IMR-90 (cell line): ENCODE data around the gene MARK4. TPM values are rescaled to one million over a fixed set of nuclear protein-coding genes. Genes with fewer than 3 reads are reported as not detected.

Experiments used
- ATAC-seq: fragments of 200-7000 bp; cut with Tn5 transposase; 2 replicates; pipeline ENCODE4 v1.9.1; 2020; ENCODE audit warnings: low read depth, mild to moderate bottlenecking, moderate library complexity
- BruUV-seq: library from RNA; stranded (reverse); fragments of 400-500 nt; replicated peaks from 2 replicates; lab custom pipeline; 2021; lab: Mats Ljungman, UMichigan
- CTCF ChIA-PET: fragments of 300-600 bp; formaldehyde crosslinking; extraction: SDS; loops from one replicate; lab custom pipeline; 2021; ENCODE audit warnings: antibody characterized with exemption; lab: Yijun Ruan, JAX
- POLR2A ChIA-PET: fragments of 300-600 bp; sonication (Branson Sonifier 250); formaldehyde crosslinking; loops from one replicate; lab custom pipeline; 2022; ENCODE audit warnings: antibody characterized with exemption; ENCODE audit not compliant: unreplicated experiment; lab: Charles Lee
- DNase-seq: peaks from one replicate; pipeline ENCODE4 v3.0.0; 2013
- H2AFZ ChIP-seq: replicated peaks from 2 replicates; pipeline ENCODE3; 2013; ENCODE audit warnings: low read length, mild to moderate bottlenecking; ENCODE audit not compliant: poor library complexity
- H2AK5ac ChIP-seq: 2 replicates; pipeline ENCODE4 v1.6.1; 2013; ENCODE audit warnings: low read depth, low read length, inconsistent platforms
- H2AK9ac ChIP-seq: replicated peaks from 2 replicates; pipeline ENCODE3; 2013; ENCODE audit warnings: mild to moderate bottlenecking, low read depth, low read length, moderate library complexity; ENCODE audit not compliant: poor library complexity
- H2BK120ac ChIP-seq: 2 replicates; pipeline ENCODE4 v1.6.1; 2013; ENCODE audit warnings: low read depth, low read length, inconsistent platforms
- H2BK15ac ChIP-seq: 3 replicates; pipeline ENCODE4 v1.6.1; 2013; ENCODE audit warnings: low read depth, low read length, inconsistent platforms
- H2BK20ac ChIP-seq: 2 replicates; pipeline ENCODE4 v1.6.1; 2013; ENCODE audit warnings: low read depth, mild to moderate bottlenecking, inconsistent platforms, low read length, moderate library complexity
- H2BK5ac ChIP-seq: 2 replicates; pipeline ENCODE4 v1.6.1; 2013; ENCODE audit warnings: mild to moderate bottlenecking, low read depth, low read length, inconsistent platforms; ENCODE audit not compliant: poor library complexity, severe bottlenecking
- H3K14ac ChIP-seq: replicated peaks from 2 replicates; pipeline ENCODE4 v1.6.1; 2013; ENCODE audit warnings: low read depth, low read length, inconsistent platforms
- H3K18ac ChIP-seq: 2 replicates; pipeline ENCODE4 v1.6.1; 2013; ENCODE audit warnings: low read depth, low read length, control low read depth
- H3K23ac ChIP-seq: 2 replicates; pipeline ENCODE4 v1.6.1; 2013; ENCODE audit warnings: low read depth, low read length, inconsistent platforms
- H3K27ac ChIP-seq: 2 replicates; pipeline ENCODE4 v1.5.1; 2013; ENCODE audit warnings: mild to moderate bottlenecking, control low read depth, low read length; ENCODE audit not compliant: insufficient read depth
- H3K27me3 ChIP-seq: 2 replicates; pipeline ENCODE4 v1.6.1; 2013; ENCODE audit warnings: low read length; ENCODE audit not compliant: control insufficient read depth, insufficient read depth
- H3K36me3 ChIP-seq: 2 replicates; pipeline ENCODE4 v1.6.1; 2013; ENCODE audit warnings: low read length, mixed read lengths; ENCODE audit not compliant: control insufficient read depth, insufficient read depth
- H3K4ac ChIP-seq: 2 replicates; pipeline ENCODE4 v1.6.1; 2013; ENCODE audit warnings: low read depth, low read length, inconsistent platforms
- H3K4me1 ChIP-seq: 2 replicates; pipeline ENCODE4 v1.6.1; 2013; ENCODE audit warnings: low read length, mixed read lengths; ENCODE audit not compliant: control insufficient read depth, insufficient read depth
- H3K4me2 ChIP-seq: 2 replicates; pipeline ENCODE4 v1.6.1; 2013; ENCODE audit warnings: low read depth, mild to moderate bottlenecking, control low read depth, low read length, moderate library complexity
- H3K4me3 ChIP-seq: 2 replicates; pipeline ENCODE4 v1.5.1; 2013; ENCODE audit warnings: low read depth, mild to moderate bottlenecking, control low read depth, low read length, moderate library complexity; ENCODE audit not compliant: insufficient read depth
- H3K56ac ChIP-seq: 2 replicates; pipeline ENCODE4 v1.6.1; 2013; ENCODE audit warnings: low read length, inconsistent platforms; ENCODE audit not compliant: insufficient read depth; ENCODE audit errors: extremely low read depth
- H3K79me1 ChIP-seq, 2 experiments: 2 replicates each; pipeline ENCODE4 v1.6.1; 2013; ENCODE audit warnings: low read length in 2 of 2, inconsistent platforms in 1 of 2, low read depth in 1 of 2
- H3K9ac ChIP-seq: 2 replicates; pipeline ENCODE4 v1.6.1; 2013; ENCODE audit warnings: low read depth, low read length, control low read depth
- H3K9me1 ChIP-seq: 2 replicates; pipeline ENCODE4 v1.6.1; 2013; ENCODE audit warnings: low read length, inconsistent platforms; ENCODE audit not compliant: insufficient read depth
- H3K9me3 ChIP-seq: 2 replicates; pipeline ENCODE4 v1.6.1; 2013; ENCODE audit warnings: low read length; ENCODE audit not compliant: control insufficient read depth, insufficient read depth
- H4K20me1 ChIP-seq: 2 replicates; pipeline ENCODE4 v1.6.1; 2013; ENCODE audit warnings: low read length, inconsistent platforms; ENCODE audit not compliant: insufficient read depth
- H4K5ac ChIP-seq: 2 replicates; pipeline ENCODE4 v1.6.1; 2013; ENCODE audit warnings: mild to moderate bottlenecking, low read depth, low read length, control low read depth
- H4K8ac ChIP-seq, 2 experiments: 2 replicates each; pipeline ENCODE4 v1.6.1; 2013; ENCODE audit warnings: low read depth in 2 of 2, low read length in 2 of 2, control low read depth in 1 of 2, inconsistent platforms in 1 of 2
- H4K91ac ChIP-seq: 2 replicates; pipeline ENCODE4 v1.6.1; 2013; ENCODE audit warnings: low read depth, low read length, inconsistent platforms; ENCODE audit not compliant: insufficient read depth
- BHLHE40 ChIP-seq: fragments of 150-350 bp; IDR thresholded peaks from 2 replicates; pipeline ENCODE4 v1.6.1; 2016; ENCODE audit warnings: mild to moderate bottlenecking, low read depth, low read length
- CHD1 ChIP-seq: IDR thresholded peaks from 2 replicates; pipeline ENCODE4 v1.6.1; 2012; ENCODE audit warnings: low read depth, low read length, improper control_type of control experiment
- MAFK ChIP-seq: IDR thresholded peaks from 2 replicates; pipeline ENCODE4 v1.6.1; 2012; ENCODE audit warnings: low read depth, low read length, improper control_type of control experiment
- MAZ ChIP-seq: IDR thresholded peaks from 2 replicates; pipeline ENCODE4 v1.6.1; 2012; ENCODE audit warnings: low read depth, mild to moderate bottlenecking, low read length, improper control_type of control experiment, moderate library complexity, borderline replicate concordance
- MXI1 ChIP-seq: IDR thresholded peaks from 2 replicates; pipeline ENCODE4 v1.6.1; 2012; ENCODE audit warnings: low read depth, mild to moderate bottlenecking, low read length, moderate library complexity, borderline replicate concordance
- NFE2L2 ChIP-seq: fragments of 150-350 bp; IDR thresholded peaks from 2 replicates; pipeline ENCODE4 v1.6.1; 2016; ENCODE audit warnings: low read depth, mild to moderate bottlenecking, low read length
- POLR2A ChIP-seq: IDR thresholded peaks from 2 replicates; pipeline ENCODE4 v1.6.1; 2012; ENCODE audit warnings: mild to moderate bottlenecking, low read depth, low read length
- RAD21 ChIP-seq: IDR thresholded peaks from 2 replicates; pipeline ENCODE4 v1.6.1; 2012; ENCODE audit warnings: low read length, improper control_type of control experiment
- RFX5 ChIP-seq: IDR thresholded peaks from 2 replicates; pipeline ENCODE4 v1.8.0; 2012; ENCODE audit warnings: low read depth, mild to moderate bottlenecking, low read length, moderate library complexity
- SMC3 ChIP-seq: fragments of 150-350 bp; IDR thresholded peaks from 2 replicates; pipeline ENCODE4 v1.6.1; 2016; ENCODE audit warnings: low read depth, mild to moderate bottlenecking, antibody characterized with exemption, low read length, moderate library complexity
- WGBS, 2 experiments: methylation state at CpG; one replicate each; pipeline versions ENCODE4 v1.1.5 to v1.1.7; 2013; ENCODE audit warnings: missing lambda C conversion rate in 2 of 2; ENCODE audit not compliant: insufficient read length in 1 of 2; ENCODE audit errors: extremely low coverage in 2 of 2; 5-methylcytosine and 5-hydroxymethylcytosine counted together
- dilution Hi-C: fragments of 300-500 bp; cut with HindIII; formaldehyde crosslinking; loops from one replicate; pipeline ENCODE4 v1.14.3; 2018; ENCODE audit warnings: low sequenced_read_pairs; ENCODE audit not compliant: unreplicated experiment
- in situ Hi-C: fragments of 300-500 bp; cut with MboI; formaldehyde crosslinking; loops from 3 replicates; pipeline ENCODE4 v1.14.3; 2019; ENCODE audit warnings: low sequenced_read_pairs, inconsistent platforms, mixed read lengths
- intact Hi-C: fragments of 100-400 bp; cut with micrococcal nuclease; formaldehyde crosslinking; loops from 2 replicates; pipeline ENCODE4 v1.10.0; 2022
- polyA plus RNA-seq, 3 experiments: library from polyadenylated mRNA; depleted of rRNA; stranded (reverse); fragments of >200 nt; gene quantifications; 2 replicates each; pipeline ENCODE4 v1.2.3, GENCODE V29; 2012; ENCODE audit warnings: low replicate concordance in 1 of 3
- total RNA-seq: library from RNA; depleted of rRNA; stranded (reverse); fragments of >200 nt; gene quantifications from 2 replicates; pipeline ENCODE4 v1.2.3, GENCODE V29; 2012
- TF ChIP-seq, protein P1 (sequence below): conservative IDR thresholded peaks from 2 replicates; pipeline ENCODE4 v1.5.1; 2012; ENCODE audit warnings: mild to moderate bottlenecking, low read depth, low read length, improper control_type of control experiment
- TF ChIP-seq, protein P2 (sequence below): fragments of 150-350 bp; IDR thresholded peaks from 2 replicates; pipeline ENCODE4 v1.6.1; 2017; ENCODE audit warnings: mild to moderate bottlenecking, antibody characterized with exemption, low read length, low read depth

The MARK4 gene
- total and polyA plus RNA-seq, 2 of the 4 experiments (the other 2 are of a cell fraction), result 11.3 to 20.7 TPM

DNA sequence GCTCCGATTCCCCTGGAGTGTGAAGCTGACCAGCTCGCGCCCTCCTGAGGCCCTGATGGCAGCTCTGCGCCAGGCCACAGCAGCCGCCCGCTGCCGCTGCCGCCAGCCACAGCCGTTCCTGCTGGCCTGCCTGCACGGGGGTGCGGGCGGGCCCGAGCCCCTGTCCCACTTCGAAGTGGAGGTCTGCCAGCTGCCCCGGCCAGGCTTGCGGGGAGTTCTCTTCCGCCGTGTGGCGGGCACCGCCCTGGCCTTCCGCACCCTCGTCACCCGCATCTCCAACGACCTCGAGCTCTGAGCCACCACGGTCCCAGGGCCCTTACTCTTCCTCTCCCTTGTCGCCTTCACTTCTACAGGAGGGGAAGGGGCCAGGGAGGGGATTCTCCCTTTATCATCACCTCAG lies 51.3 kb downstream of the MARK4 start:
- H3K9me1 ChIP-seq, result peaks cover 5% of the 10 kb centered on the region; the same call in 1 of the 2 replicates
- H4K91ac ChIP-seq, result no peak overlapping the region
- no peaks in the 10 kb centered on the region for H3K79me1 ChIP-seq
- no peak overlapping the region for H2AK5ac ChIP-seq
- H3K23ac ChIP-seq, result no peak overlapping the region
- 0 out of 2 replicates have a peak, but pooled peaks cover 2% of the 10 kb centered on the region for H3K9me3 ChIP-seq
- no peak overlapping the region for H2AFZ ChIP-seq
- H3K27me3 ChIP-seq, result no peaks in the 10 kb centered on the region
- ChIA-PET CTCF (no interaction called here), POLR2A (no interaction called here)
- H2BK5ac ChIP-seq, result no peak overlapping the region
- BruUV-seq, result no TSS peak
- H3K27ac ChIP-seq, result no peak overlapping the region
- intact Hi-C loops (no loop called here), dilution Hi-C loops (no loop called here), in situ Hi-C loops (no loop called here)
- no peak overlapping the region for H2BK120ac ChIP-seq
- no peak for TF ChIP-seq MAFK
- no peak for TF ChIP-seq NFE2L2
- TF ChIP-seq, protein P1, sequence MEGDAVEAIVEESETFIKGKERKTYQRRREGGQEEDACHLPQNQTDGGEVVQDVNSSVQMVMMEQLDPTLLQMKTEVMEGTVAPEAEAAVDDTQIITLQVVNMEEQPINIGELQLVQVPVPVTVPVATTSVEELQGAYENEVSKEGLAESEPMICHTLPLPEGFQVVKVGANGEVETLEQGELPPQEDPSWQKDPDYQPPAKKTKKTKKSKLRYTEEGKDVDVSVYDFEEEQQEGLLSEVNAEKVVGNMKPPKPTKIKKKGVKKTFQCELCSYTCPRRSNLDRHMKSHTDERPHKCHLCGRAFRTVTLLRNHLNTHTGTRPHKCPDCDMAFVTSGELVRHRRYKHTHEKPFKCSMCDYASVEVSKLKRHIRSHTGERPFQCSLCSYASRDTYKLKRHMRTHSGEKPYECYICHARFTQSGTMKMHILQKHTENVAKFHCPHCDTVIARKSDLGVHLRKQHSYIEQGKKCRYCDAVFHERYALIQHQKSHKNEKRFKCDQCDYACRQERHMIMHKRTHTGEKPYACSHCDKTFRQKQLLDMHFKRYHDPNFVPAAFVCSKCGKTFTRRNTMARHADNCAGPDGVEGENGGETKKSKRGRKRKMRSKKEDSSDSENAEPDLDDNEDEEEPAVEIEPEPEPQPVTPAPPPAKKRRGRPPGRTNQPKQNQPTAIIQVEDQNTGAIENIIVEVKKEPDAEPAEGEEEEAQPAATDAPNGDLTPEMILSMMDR, result no peak
- TF ChIP-seq, protein P2, sequence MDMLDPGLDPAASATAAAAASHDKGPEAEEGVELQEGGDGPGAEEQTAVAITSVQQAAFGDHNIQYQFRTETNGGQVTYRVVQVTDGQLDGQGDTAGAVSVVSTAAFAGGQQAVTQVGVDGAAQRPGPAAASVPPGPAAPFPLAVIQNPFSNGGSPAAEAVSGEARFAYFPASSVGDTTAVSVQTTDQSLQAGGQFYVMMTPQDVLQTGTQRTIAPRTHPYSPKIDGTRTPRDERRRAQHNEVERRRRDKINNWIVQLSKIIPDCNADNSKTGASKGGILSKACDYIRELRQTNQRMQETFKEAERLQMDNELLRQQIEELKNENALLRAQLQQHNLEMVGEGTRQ, result no peak
- no peak for TF ChIP-seq MXI1
- TF ChIP-seq BHLHE40, result no peak
- no peak for TF ChIP-seq SMC3
- no peak for TF ChIP-seq RAD21
- TF ChIP-seq RFX5, result no peak
- no peak for TF ChIP-seq CHD1
- TF ChIP-seq MAZ, result no peak
- TF ChIP-seq POLR2A, result no peak
- H2BK15ac ChIP-seq, result no peak overlapping the region
- ATAC-seq, result no peak
- H2BK20ac ChIP-seq, result no peak overlapping the region
- H3K14ac ChIP-seq, result no peak overlapping the region
- no peak overlapping the region for H3K9ac ChIP-seq
- no peak overlapping the region for H3K56ac ChIP-seq
- no peak overlapping the region for H3K4ac ChIP-seq
- H3K36me3 ChIP-seq, result peaks cover 25% of the 10 kb centered on the region
- no peak overlapping the region for H3K18ac ChIP-seq
- no peaks in the 10 kb centered on the region for H4K20me1 ChIP-seq
- H4K5ac ChIP-seq, result no peak overlapping the region
- WGBS, 2 experiments, result 93% methylated on average over 11 of the region's 27 CpGs; no CpG with 5 or more reads in 1 of the 2 experiments
- DNase-seq, result no peak
- H2AK9ac ChIP-seq, result no peak overlapping the region
- no peak overlapping the region for H3K4me3 ChIP-seq
- no peak overlapping the region for H4K8ac ChIP-seq
- H3K4me1 ChIP-seq, result no peaks in the 10 kb centered on the region
- no peak overlapping the region for H3K4me2 ChIP-seq
